ENCODE results near the gene LRTM1. TPM values are rescaled to one million over a fixed set of nuclear protein-coding genes. Genes with fewer than 3 reads are reported as not detected.

Gene LRTM1
- total RNA-seq, 1 donor from 2014 or later: not detected

DNA sequence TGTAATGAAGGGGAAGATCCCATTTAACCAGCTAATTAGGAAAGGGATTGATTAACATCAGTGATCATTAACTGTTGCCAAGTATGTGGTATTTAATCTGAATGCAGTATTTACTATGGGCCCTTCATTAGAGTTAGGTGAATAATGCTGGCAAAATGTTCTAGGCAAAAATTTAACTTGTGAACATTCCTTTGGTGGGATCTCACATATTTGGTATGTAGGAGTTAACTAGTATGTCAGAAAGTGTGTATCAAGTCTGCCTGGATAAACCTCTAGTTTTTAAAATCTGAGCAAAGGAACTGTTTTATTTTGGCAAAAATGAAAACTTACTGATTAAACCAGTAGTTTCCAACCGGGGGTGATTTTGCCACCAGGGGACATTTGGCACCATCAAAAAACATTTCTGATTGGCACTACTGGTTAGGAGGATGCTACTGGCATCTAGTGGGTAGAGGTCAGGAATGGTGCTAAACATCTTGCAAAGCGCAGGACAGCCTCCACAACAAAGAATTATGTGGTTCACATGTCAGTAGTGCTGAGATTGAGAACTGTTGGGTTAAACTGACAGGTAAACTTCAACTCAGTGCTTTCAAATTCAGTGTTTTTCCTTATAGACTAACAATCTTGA lies 22.5 kb downstream of the LRTM1 start:
- Mint-ChIP-seq H3K9me3 (no peaks in the 10 kb centered on the region), H3K36me3 (no peaks in the 10 kb centered on the region), H3K4me3 (no peak overlapping the region), H3K27ac (peak overlapping the region; percentile 48), H3K27me3 (ENCODE audit: low read depth) (no peaks in the 10 kb centered on the region), H3K4me1 (peaks cover 32% of the 10 kb centered on the region)
- no peak for DNase-seq (ENCODE audit: low spot score in 2 of 2, unreplicated experiment in 2 of 2)
- TF ChIP-seq, protein P1, sequence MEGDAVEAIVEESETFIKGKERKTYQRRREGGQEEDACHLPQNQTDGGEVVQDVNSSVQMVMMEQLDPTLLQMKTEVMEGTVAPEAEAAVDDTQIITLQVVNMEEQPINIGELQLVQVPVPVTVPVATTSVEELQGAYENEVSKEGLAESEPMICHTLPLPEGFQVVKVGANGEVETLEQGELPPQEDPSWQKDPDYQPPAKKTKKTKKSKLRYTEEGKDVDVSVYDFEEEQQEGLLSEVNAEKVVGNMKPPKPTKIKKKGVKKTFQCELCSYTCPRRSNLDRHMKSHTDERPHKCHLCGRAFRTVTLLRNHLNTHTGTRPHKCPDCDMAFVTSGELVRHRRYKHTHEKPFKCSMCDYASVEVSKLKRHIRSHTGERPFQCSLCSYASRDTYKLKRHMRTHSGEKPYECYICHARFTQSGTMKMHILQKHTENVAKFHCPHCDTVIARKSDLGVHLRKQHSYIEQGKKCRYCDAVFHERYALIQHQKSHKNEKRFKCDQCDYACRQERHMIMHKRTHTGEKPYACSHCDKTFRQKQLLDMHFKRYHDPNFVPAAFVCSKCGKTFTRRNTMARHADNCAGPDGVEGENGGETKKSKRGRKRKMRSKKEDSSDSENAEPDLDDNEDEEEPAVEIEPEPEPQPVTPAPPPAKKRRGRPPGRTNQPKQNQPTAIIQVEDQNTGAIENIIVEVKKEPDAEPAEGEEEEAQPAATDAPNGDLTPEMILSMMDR (IDR thresholded peaks at IDR 0.05; ENCODE audit: unreplicated experiment): no peak

DNA sequence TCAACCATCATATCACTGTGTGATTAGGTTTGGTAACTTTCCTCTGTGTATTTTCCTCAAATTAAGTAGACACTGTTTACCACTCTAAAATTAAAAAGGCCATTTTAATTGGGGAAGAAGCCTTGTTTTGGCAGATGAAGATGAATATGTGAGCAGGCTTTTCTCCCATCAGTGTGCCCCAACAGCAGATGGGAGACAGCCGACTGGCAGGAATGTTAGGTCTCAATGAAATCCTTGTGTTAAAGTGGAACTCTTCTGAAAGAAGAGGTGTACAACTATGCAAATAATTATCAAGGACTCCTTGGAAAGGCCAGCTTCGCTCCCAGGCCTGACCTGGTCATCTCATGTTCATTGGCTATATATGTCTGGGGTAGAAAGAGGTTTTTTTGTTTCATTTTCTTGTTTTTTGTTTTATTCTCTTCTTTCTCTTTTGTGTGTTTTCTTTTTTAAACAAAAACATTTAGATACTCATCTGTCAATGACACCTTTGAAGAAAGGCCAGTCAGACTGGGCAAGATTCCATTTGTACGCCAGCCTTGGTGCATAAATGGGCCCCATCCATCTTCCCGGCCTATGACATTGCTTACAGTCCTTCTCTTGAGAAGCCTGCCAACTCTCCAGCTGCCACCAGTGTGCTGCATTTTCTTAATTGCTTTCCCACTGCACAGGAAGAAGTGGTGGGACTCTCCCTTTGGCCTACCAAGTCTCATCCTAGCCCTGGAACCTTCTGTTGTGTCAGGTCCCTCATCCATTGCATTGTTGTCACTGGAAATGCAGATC lies 25.8 kb downstream of the LRTM1 start:
- Mint-ChIP-seq H3K36me3 (no peaks in the 10 kb centered on the region), H3K27me3 (ENCODE audit: low read depth) (no peaks in the 10 kb centered on the region), H3K27ac (peak overlapping the region; percentile 13), H3K4me1 (peaks cover 33% of the 10 kb centered on the region), H3K4me3 (no peak overlapping the region), H3K9me3 (no peaks in the 10 kb centered on the region)
- TF ChIP-seq, protein P1 (IDR thresholded peaks at IDR 0.05; ENCODE audit: unreplicated experiment): no peak
- DNase-seq (ENCODE audit: low spot score in 2 of 2, unreplicated experiment in 2 of 2): no peak

DNA sequence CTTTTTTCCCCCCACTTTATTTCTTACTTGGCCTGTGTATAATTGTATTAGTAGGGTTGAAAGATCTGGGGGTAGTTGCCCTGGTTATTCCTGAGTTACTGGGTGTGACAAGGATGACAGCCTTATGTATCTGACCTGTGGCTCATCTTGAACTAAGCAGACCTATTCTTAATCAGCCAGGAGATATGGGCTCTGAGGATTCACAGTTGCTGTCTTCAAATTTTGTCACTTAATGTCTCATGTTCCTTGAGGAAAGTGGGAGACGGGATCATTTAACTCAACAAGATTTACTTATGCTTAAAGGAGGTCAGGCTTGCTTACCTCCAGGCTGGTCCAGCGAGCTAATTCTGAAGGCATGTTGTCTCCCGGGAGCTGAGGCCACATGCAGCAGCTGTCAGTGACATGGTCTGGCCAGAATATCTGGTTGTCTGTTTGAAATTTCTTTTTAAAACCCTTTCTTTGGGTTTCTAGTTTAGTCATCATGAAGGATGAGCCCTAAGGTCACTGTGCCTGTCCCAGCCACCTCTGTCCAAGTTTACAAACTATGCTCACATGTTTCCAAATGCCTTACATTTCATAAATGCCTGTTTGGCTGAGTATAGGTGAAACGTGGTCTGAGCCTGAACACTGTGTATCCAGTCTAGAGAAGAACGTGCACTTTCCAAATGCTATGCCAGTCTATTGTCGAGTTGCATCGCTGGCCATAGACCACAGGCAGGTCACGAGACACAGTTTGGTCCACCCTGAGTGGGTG lies 26.8 kb downstream of the LRTM1 start:
- Mint-ChIP-seq H3K27me3 (ENCODE audit: low read depth) (no peaks in the 10 kb centered on the region), H3K27ac (peak overlapping the region; percentile 89), H3K36me3 (no peaks in the 10 kb centered on the region), H3K4me1 (peaks cover 33% of the 10 kb centered on the region), H3K9me3 (no peaks in the 10 kb centered on the region), H3K4me3 (no peak overlapping the region)
- TF ChIP-seq, protein P1 (IDR thresholded peaks at IDR 0.05; ENCODE audit: unreplicated experiment): no peak
- no peak for DNase-seq (ENCODE audit: low spot score in 2 of 2, unreplicated experiment in 2 of 2)

DNA sequence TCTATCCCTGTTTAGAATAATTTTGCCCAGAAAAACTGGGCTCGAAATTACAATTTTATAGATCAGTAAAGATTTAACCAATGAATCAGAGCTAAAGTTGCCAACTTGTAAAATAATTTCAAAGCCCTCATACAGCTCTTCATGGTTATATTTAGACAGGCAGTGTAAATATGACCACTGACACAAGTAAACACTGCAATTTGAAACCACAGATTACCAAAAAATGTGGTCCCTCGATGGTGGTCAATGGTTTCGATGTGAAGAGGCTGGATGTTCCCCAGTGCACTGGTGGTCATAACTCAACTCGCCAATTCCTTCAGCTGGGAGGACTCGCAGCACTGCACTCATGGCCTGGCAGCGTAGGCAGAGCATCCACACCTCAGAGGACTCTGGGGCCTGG lies 28.6 kb downstream of the LRTM1 start:
- peaks cover 29% of the 10 kb centered on the region for H3K4me1 Mint-ChIP-seq
- DNase-seq (ENCODE audit: low spot score in 2 of 2, unreplicated experiment in 2 of 2): no peak
- H3K4me3 Mint-ChIP-seq: no peak overlapping the region
- no peaks in the 10 kb centered on the region for H3K36me3 Mint-ChIP-seq
- TF ChIP-seq, protein P1 (IDR thresholded peaks at IDR 0.05; ENCODE audit: unreplicated experiment): no peak
- no peaks in the 10 kb centered on the region for H3K9me3 Mint-ChIP-seq
- no peaks in the 10 kb centered on the region for H3K27me3 Mint-ChIP-seq (ENCODE audit: low read depth)
- no peak overlapping the region for H3K27ac Mint-ChIP-seq

DNA sequence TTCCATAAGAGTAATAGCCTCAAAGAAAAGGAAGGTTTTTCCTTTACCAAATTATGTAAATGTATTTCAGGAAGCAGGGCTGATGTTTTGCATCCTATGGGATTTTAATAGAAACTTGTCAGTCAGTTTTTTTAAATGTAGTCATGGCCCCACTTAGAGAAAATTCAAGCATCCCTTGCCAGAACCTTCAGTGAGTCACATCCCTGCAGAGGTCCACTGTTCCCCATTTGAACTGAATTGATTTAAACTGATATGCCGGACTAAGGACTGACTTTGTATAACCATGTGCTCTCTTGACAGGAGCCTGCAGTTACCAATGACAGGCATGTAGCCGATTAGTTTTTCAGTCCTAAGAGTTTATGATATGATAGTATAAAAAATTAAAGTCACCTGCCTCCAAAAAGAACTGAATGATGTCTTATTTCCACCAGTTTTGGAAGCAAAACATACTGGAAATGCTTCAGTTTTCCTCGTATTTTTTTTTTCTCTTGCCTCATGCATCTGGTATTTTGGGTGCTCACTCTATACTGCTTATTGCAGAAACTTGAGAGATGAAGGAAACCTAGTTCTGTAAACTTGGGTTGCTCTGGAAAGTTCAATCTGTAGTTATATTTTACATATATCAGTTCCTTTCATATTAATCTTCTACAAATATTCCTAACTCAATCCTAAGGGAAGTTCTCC lies 30.7 kb downstream of the LRTM1 start:
- Mint-ChIP-seq H3K36me3 (no peaks in the 10 kb centered on the region), H3K27ac (no peak overlapping the region), H3K4me1 (peaks cover 37% of the 10 kb centered on the region)

More for the DNA sequence above, 30.7 kb downstream of the LRTM1 start:
- Mint-ChIP-seq H3K9me3 (no peaks in the 10 kb centered on the region), H3K27me3 (ENCODE audit: low read depth) (no peaks in the 10 kb centered on the region), H3K4me3 (no peak overlapping the region)
- TF ChIP-seq, protein P1 (IDR thresholded peaks at IDR 0.05; ENCODE audit: unreplicated experiment): no peak
- DNase-seq (ENCODE audit: low spot score in 2 of 2, unreplicated experiment in 2 of 2): no peak

Data from mesothelial cell of epicardium (in vitro differentiated cells).